Right forelimb (tissue), 1 donor: ENCODE measurements around the gene ZGPAT.
"Not testable (repeated sequence)": the region's sequence is repeated elsewhere in the genome, so short reads cannot be mapped to it uniquely, and the experiment has no call there.

ENCODE experiments used
- DNase-seq: peaks from one replicate; pipeline ENCODE4 v3.0.0-alpha.2; 2018

Gene ZGPAT

GRCh38 chr20:63703471-63703975 lies 4.3 kb upstream of the ZGPAT start:
- no peak for DNase-seq

GRCh38 chr20:63703976-63704748 lies 3.7 kb upstream of the ZGPAT start:
- no peak for DNase-seq

GRCh38 chr20:63704749-63705117 lies 3.1 kb upstream of the ZGPAT start:
- DNase-seq = no peak

GRCh38 chr20:63705232-63706026 lies 2.4 kb upstream of the ZGPAT start:
- no peak for DNase-seq

- no peak for DNase-seq
Observed at GRCh38 chr20:63706027-63706695, 1.7 kb upstream of the ZGPAT start.

GRCh38 chr20:63706852-63707557 lies 834 bp upstream of the ZGPAT start:
- DNase-seq = peak; percentile 50

GRCh38 chr20:63708301-63709148 lies 686 bp downstream of the ZGPAT start:
- DNase-seq = no peak

- DNase-seq = no peak
Observed at GRCh38 chr20:63709149-63709527, 1.3 kb downstream of the ZGPAT start.

GRCh38 chr20:63711085-63711645 lies 3.3 kb downstream of the ZGPAT start:
- no peak for DNase-seq

- no peak for DNase-seq
Observed at GRCh38 chr20:63712191-63712590, 4.4 kb downstream of the ZGPAT start.

GRCh38 chr20:63714858-63715257 lies 7.0 kb downstream of the ZGPAT start:
- no peak for DNase-seq

GRCh38 chr20:63718996-63719395 lies 11.2 kb downstream of the ZGPAT start:
- no peak for DNase-seq

GRCh38 chr20:63722967-63723622 lies 15.3 kb downstream of the ZGPAT start:
- DNase-seq = not testable (repeated sequence)

- DNase-seq = not testable (repeated sequence)
Observed at GRCh38 chr20:63730189-63730733, 22.4 kb downstream of the ZGPAT start.

GRCh38 chr20:63731410-63731809 lies 23.6 kb downstream of the ZGPAT start:
- no peak for DNase-seq

GRCh38 chr20:63732118-63733095 lies 24.6 kb downstream of the ZGPAT start:
- DNase-seq = no peak

GRCh38 chr20:63733117-63733516 lies 25.3 kb downstream of the ZGPAT start:
- no peak for DNase-seq

GRCh38 chr20:63733579-63734081 lies 25.8 kb downstream of the ZGPAT start:
- DNase-seq = no peak
